GM18867 (cell line): ENCODE data around the gene IDNK.
A peak's percentile ranks its signal among the peaks of the same experiment; 100 is the strongest.
"Not testable (repeated sequence)": the region's sequence is repeated elsewhere in the genome, so short reads cannot be mapped to it uniquely, and the experiment has no call there.

Source experiments
- ATAC-seq: cut with Tn5 transposase; IDR thresholded peaks from one replicate; pipeline ENCODE4 v1.9.1; 2021; ENCODE audit warnings: mild to moderate bottlenecking, moderate library complexity; ENCODE audit not compliant: unreplicated experiment

The IDNK gene

DNA sequence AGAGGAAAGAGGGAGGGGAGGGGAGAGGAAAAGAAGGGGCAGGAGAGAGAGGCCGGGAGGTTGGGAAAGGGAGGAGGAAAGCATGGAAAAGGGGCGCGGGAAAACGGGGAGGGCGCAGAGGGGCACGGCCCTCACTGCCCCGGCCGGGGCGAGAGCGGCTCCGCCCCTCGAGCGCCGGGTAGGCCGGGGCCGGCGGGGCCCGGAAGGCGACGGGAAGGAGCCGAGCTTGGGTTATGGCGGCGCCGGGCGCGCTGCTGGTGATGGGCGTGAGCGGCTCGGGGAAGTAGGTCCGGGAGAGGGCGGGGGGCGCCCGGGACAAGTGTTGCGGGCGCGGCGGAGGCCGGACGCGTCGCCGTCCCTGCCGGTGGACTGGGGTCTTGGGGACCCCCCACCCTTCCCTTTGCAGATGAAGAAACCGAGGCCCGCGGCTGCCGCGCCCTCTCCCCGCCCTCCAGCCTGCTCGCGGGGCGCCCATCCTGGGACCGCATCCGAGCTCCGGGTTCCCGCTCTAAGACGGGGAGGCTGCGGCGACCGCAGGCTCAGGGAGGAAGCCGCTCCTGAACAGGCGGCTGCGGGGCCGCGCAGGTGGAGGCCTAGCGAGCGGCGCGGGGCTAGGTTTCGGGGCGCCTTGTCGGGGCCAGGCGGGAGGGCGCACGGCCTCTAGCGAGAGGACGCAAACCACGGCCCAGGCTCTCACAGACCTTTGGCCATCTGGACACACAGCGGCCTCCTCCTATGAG, at the start of gene IDNK:
Gene IDNK (plus strand): TSS at position 205 of the 740 bp plus-strand sequence. CDS start 29 bp downstream, at position 234.
- ATAC-seq: peak; percentile 86

DNA sequence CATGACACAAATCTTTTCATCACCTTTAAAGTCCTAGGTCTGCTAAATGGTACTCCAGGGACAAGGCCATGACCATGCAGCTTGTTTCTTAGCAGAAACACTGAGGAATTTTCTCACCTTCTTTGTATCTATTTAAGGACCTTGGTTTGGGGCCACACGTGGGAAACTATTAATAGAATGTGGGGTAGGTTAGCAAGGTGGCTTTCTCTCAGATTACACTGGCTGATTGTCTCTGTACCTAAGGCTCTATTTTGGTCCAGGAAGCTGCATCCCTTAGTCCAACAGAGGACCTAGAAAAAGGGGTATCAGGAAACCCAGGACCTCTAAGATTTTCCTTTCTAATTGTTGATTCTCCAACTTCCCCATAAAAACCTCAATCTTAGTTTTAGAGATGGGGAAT, 48.5 kb upstream of the IDNK start:
- no peak for ATAC-seq

DNA sequence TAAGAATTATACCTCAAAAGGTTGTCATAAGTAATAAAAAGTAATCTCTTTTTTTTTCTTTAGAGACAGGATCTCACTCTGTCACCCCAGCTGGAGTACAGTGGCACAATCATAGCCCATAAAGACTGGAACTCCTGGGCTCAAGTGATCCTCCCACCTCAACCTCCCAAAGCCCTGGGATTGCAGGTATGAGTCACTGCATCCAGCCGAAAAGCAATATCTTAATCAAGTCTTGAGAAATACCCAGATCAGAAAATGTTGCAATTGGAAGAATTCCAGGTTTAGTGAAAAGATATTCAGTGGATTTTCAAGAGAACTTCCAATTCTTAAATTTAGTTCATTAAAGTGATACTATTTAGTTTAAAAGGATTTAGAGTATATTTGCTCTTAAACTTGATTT, 40.9 kb upstream of the IDNK start:
- no peak for ATAC-seq

DNA sequence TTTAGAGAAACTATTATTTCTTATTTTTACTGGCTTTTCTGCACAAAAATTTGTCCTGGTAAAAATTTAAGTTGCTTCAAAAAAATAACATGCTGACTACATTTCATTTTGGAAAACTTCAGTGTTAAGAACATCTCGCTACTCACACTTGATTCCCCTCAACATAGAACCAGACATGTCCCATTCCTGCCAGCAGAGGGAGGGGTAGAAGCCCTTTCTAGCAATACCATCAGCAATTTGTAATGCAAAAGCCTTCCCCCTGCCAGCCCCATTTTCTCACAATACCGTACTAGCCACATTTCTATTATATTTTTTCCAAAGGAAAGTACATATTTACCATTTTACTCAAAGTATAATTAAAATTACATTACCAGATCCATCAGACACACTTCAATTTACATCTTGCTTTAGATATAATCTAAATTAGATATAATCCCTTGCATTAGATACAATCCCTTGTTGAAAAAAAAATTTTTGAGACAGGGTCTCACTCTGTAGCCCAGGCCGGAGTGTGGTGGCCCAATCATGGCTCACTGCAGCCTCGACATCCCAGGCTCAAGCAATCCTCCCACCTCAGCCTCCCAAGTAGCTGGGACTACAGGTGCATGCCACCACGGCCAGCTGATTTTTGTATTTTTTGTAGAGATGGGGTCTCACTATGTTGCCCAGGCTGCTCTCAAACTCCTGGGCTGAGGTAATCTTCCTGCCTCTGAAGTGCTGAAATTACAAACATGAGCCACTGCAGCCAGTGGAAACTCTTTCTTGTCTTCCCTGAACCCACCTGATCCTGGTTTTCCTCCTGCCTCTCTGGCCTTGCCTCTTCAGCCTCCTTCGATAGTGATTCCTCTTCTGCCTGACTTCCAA, 39.6 kb upstream of the IDNK start:
- ATAC-seq: peak; percentile 95

DNA sequence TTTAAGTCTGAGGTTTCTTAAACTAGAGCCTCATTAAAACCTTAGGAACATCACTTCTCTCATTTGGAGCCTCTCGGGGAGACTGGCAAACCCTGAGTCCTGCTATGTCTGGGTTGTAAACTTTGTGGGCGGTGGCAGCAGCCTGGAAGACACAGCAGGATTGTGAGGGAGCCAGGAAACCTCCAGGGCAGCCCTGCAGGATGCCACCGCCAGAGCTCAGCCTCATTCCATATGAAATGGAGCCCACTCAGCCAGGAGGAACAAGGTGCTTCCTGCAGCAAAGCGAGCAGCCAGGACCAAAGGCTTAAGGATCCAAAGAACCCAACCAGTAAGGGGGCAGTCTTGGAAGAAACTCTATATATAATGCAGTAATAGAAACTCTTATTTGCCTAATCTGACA, 37.9 kb upstream of the IDNK start:
- no peak for ATAC-seq

DNA sequence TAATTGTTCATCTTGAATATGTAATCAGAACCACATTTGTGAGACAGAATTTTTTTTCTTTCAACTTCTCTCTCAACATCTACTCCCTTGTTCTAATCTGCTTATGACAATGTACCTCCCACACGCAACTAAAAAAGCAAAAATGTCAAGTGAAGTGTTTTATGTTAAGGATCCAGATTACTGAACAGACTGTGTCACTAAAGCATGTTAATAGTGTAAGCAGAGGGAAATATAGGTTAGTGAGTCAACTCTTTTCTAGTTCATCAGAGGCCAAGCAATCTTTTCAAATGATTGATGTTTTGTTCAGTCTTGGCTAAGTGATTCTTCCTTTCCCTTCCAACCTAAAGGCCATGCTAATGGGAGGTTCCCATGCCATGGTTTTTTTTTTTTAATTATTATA, 34.7 kb upstream of the IDNK start:
- no peak for ATAC-seq

DNA sequence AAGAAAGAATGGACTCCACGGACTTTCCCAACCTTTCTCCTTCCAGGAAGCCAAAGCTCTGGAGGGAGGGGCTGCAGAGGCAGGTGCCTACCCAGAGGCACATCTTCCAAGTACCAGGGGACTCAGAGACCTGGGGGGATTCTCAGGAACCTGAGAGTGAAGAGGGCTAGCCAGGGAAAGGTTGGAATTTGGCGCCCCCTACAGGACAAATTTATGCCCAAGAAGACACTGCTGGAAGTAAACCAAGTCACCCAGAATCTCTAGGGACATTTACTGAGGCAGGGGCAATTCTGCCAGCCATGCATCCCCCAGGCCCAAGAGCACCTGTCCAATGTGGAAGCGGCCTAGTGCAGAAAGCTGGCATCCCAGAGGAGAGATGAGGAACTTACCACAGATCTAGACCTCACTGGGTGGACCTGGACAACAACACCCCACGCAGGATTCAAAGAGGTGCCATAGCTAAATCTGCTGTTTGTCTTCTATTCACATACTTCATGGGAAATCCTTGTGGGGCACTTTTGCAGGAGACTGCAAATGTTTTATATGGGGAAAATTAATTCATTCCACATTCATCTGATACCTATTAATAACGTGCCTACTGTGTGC, 25.9 kb upstream of the IDNK start:
- ATAC-seq: peak; percentile 55

DNA sequence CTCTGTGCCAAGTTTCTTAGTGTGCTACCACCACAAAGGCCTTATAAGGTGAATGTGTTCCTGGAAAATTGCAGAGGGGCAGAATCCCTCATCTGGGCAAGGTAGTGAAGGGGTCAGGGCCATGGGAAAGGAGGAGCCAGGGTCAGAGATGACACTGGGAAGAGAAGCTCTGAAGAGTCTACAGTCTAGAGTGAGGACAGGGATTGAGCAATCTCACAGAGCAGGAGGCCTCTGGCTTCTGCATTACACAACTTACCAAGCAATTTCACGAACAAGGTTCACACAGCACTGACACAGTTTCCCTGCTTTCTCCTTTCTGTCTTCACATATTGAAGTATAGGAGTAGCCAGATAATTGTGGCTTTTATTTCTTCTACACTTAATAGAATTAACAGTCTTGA, 24.5 kb upstream of the IDNK start:
- no peak for ATAC-seq

DNA sequence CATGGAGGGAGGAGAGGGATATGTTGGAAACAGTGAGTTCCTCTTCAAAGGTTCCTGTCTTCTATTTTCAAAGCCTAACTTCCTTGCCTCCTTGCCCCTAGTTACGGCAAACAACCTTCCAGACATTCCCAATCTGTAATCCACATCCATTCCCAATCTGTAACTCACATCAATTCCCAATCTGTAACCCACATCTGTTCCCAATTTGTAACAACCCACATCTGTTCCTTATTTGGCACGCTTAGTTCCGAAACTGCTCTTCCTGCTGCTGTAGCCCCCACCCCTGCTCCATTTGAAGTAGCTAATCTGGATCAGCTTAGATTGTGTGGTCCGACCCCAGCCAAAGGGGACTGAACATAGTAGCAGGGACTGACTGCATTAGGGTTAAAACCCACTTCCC, 23.9 kb upstream of the IDNK start:
- ATAC-seq: no peak

DNA sequence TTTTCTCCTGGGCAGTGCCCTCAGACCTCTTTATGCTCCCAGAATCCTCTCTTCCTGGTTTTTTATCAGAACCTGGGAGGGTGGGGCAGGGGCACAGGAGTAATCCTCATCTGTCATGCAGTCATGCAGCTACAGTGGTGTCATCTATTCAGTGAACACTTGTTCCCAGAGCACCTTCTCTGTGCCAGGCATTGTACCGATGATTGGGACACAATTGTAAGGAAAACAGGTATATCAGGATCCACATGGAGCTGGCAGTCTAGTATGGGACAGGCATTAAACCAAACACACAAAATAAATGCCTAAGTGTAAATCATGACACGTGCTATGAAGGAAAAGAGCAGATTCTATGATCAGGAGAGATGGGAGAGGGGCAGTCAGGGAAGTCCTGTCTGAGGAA, 21.5 kb upstream of the IDNK start:
- ATAC-seq: no peak

DNA sequence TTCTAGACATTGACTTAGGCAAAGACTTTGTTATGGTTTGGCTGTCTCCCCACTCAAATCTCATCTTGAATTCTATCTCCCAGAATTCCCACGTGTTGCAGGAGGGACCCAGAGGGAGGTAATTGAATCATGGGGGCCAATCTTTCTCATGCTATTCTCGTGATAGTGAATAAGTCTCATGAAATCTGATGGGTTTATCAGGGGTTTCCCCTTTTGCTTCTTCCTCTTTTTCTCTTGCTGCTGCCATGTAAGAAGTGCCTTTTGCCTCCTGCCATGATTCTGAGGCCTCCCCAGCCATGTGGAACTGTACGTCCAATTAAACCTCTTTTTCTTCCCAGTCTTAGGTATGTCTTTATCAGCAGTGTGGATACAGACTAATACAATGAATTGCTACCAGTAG, 15.3 kb upstream of the IDNK start:
- not testable (repeated sequence) for ATAC-seq

DNA sequence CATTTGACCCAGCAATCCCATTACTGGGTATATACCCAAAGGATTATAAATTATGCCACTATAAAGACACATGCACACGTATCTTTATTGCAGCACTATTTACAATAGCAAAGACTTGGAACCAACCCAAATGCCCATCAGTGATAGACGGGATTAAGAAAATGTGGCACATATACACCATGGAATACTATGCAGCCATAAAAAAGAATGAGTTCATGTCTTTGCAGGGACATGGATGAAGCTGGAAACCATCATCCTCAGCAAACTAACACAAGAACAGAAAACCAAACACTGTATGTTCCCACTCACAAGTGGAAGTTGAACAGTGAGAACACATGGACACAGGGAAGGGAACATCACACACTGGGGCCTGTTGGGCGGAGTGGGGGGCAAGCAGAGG, 9.6 kb upstream of the IDNK start:
- ATAC-seq: not testable (repeated sequence)

DNA sequence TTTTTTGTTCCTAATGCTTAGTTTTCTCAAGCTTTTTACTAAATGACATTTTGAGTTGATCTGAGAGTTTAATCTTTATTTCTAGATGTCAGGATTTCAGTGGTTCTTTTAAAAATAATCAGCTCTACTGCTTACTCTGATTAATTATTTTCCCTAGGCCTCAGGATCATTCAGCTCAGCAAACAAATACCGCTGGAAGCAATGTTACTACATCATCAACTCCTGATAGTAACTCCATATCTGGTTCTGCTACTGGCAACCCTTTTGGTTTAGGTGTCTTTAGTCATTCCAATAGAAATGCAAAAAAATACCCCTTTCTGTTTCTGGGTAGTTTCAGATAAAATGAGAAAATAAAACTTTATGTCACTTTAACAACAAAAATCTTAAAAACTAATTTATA, 5.6 kb upstream of the IDNK start:
- ATAC-seq: no peak

DNA sequence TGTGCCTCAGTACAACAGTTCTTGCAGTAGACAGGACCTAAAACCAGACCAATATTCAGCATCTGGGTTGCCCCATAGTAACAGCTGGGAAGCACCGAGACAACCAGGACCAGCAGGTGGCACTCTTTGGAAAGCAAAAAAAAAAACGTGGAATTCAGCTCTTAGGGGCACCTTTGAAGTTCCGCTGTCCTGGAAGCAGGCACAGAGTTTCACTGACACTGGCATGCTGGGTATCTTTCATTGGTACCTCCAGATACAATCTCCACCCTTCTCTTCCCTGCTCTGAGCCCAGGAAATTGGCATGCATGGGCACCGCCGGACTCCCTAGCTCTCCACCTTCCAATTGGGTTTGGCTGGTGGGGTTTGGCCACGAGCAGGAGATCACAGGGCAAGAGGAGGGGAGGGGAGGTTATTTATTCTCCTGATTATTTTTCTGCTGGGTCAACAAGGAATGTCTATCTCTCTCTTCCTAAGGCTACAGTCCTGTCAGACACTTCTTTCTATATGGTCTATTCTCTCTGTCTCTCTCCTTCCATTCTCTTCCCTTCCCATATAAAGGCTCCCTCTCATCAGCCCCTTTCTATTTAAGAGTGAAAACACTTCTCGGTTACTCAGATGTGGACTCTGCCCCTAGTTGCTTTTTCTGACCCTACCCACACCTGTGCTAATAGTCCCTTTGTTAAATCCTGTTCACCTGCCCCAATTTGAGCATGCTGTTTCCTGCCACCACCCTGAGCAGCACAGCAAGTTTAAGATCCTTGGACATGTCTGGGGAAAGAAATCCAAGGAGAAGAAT, 1.9 kb upstream of the IDNK start:
- ATAC-seq: peak; percentile 18

DNA sequence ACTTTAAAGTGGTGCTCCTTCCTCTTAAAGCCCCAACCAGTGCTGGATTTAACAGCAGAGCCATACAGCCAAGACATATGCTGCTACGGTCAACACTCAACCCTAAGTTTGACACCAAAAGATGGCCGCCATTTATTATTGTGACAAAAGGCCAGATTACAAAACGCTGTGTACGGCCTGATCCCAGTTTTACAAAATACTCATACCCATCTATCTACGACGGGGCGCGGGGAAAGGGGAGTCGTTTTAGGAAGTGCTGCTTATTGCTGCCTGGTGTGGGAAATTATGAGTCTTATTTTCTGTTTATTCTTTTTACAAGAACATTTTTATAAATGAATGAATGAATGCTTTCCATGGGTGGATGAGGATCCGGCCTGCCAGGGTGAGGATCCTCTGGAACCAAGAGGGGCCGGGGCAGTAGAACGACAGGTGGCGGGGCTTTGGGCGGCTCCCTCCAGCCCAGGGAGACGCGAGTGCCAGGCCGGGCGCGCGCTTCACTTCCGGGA, 457 bp upstream of the IDNK start:
- peak; percentile 55 for ATAC-seq

DNA sequence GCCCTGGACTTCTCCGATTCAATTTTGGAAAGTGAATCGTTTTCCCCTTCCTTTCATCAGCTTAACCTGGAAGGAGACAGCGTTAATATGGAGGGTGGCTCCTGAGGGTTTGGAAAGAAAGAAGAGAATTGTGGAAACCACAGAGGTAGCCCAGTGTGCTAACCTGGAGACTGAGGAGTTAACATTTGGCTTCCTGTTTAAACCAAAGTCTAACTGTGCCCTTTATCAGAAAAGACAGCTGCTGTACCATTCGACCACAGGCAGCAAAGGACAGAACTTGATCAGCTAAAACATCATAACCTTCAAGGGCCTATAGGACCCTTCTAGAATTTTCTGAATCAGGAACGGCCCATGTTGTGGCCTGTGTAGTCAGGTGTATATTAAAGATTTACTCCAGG, 735 bp downstream of the IDNK start:
- ATAC-seq: peak; percentile 31

DNA sequence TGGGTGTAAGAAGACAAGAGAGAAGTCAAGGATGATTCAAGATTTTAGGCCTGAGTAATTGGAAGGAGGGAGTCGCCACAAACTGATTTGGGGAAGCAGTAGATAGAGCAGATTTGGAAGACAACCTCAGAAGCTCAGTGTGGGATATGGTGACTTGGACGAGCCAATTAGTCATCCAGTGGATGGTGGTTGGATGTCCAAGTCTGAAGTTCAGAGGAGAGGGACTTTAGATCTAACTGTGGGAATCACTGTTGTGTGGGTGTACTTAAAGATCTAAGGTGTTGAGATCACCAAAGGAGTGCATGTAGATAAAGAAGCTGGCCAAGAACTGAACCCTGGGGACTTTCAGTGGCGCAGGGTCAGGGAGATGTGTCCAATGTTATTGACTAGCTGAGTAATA, 2.2 kb downstream of the IDNK start:
- ATAC-seq: no peak

DNA sequence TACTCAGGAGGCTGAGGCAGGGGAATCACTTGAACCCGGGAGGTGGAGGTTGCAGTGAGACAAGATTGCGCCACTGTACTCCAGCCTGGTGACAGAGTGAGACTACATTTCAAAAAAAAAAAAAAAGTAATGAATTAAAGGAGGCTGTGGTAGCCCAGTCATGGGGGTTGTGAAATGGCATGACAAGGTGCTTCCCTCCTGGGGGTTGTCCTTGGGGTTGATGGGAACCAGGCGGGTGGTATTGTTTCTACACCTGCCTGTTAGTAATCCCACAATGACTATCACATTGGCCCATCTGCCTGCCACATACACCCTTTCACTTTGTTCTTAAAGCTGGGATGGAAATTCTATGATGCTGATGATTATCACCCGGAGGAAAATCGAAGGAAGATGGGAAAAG, 5.6 kb downstream of the IDNK start:
- no peak for ATAC-seq

DNA sequence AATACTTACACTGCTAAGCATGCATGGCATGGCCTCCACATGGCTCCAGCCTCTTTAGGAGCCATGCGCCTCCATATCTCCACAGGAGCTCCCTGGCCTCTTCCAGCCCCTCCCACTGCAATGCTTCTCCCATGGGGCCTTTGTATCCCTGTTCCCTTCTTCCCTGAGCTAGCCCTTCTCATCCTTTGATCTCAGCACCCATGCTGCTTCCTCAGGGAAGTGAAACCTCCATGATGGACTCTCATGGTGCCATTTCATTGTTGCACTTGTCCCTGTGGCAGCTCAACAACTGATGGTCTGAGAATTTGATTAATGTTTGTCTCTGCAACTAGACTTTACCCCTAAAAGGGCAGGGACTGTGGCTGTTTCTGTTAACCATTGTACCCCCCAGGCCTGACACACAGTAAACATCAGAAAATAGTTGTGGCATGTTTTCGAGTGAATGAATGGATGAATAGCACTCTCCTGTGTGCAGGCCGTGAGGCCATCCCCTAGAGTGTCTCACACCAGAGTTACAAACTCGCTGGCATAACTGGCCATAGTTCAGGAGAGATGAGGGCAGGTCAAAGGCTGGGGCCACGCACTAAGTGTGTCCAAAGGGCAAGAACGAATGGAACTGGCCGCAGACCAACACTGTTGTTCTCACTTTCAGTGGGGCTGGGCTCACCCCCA, 6.6 kb downstream of the IDNK start:
- no peak for ATAC-seq

DNA sequence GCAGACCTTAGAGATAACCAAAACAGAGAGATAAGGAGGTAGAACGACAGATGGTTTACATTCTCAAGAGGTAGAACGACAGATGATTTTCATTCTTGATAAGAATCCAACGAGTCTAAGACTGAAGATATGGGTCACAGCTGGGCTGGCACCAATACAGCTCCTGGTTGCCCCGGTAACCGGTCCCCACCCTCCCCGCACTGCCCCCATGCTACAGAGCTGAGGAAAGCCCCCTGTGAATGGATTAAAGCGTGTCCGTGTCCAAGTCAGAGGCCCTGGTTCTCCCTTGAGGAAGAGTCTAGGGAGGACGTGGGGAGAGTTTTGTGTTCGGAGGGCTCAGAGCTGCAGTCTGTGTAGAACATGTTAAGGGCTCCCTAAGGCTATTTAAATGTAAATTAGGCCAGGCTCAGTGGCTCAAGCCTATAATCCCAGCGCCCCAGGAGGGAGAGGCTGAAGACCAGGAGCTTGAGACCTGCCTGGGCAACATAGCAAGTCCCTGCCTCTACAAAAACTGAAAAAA, 8.1 kb downstream of the IDNK start:
- no peak for ATAC-seq
